CD8-positive, alpha-beta memory T cell (primary cell): ENCODE results near the gene CDK5RAP2. TPM values are rescaled to one million over a fixed set of nuclear protein-coding genes. Genes with fewer than 3 reads are reported as not detected.
A peak's percentile ranks its signal among the peaks of the same experiment; 100 is the strongest.

Source experiments
- CTCF ChIA-PET: fragments of 350-600 bp; sonication (Branson Sonifier 250); formaldehyde crosslinking; loops from one replicate; lab custom pipeline; 2021; ENCODE audit warnings: antibody characterized with exemption; lab: Charles Lee
- POLR2A ChIA-PET: fragments of 350-600 bp; sonication (Branson Sonifier 250); formaldehyde crosslinking; loops from one replicate; lab custom pipeline; 2021; ENCODE audit warnings: antibody characterized with exemption; lab: Charles Lee
- DNase-seq, 5 donors: peaks; one replicate each; pipeline versions ENCODE4 v3.0.0 to v3.0.0-alpha.2; 2020 to 2022; ENCODE audit warnings: mixed read lengths in 1 of 5
- H3K27ac ChIP-seq: one replicate; pipeline ENCODE4 v1.7.0; 2013; ENCODE audit warnings: low read depth, mild to moderate bottlenecking, low read length, moderate library complexity
- H3K27me3 ChIP-seq: 2 replicates; pipeline ENCODE4 v1.7.0; 2013; ENCODE audit warnings: low read length, mild to moderate bottlenecking; ENCODE audit not compliant: insufficient read depth, poor library complexity, severe bottlenecking
- H3K36me3 ChIP-seq: 2 replicates; pipeline ENCODE4 v1.7.0; 2013; ENCODE audit warnings: mild to moderate bottlenecking, low read length, moderate library complexity; ENCODE audit not compliant: insufficient read depth
- H3K4me1 ChIP-seq: 2 replicates; pipeline ENCODE4 v1.7.0; 2013; ENCODE audit warnings: mild to moderate bottlenecking, low read length, moderate library complexity; ENCODE audit not compliant: insufficient read depth
- H3K4me3 ChIP-seq: 2 replicates; pipeline ENCODE4 v1.7.0; 2013; ENCODE audit warnings: mild to moderate bottlenecking, low read length
- H3K9me3 ChIP-seq: 2 replicates; pipeline ENCODE4 v1.7.0; 2013; ENCODE audit warnings: mild to moderate bottlenecking, low read length
- H3K27ac Mint-ChIP-seq, 8 donors: one replicate each; pipeline ENCODE4 v1.8.0; 2020 to 2021; ENCODE audit warnings: mixed read lengths in 8 of 8, mild to moderate bottlenecking in 6 of 8, inconsistent platforms in 3 of 8, moderate library complexity in 3 of 8
- H3K27me3 Mint-ChIP-seq, 2 donors: one replicate each; pipeline ENCODE4 v1.8.0; 2020 to 2021; ENCODE audit warnings: mixed read lengths in 2 of 2, mild to moderate bottlenecking in 1 of 2, moderate library complexity in 1 of 2
- H3K36me3 Mint-ChIP-seq, 3 donors: one replicate each; pipeline ENCODE4 v1.8.0; 2020 to 2021; ENCODE audit warnings: mixed read lengths in 3 of 3, inconsistent platforms in 1 of 3, mild to moderate bottlenecking in 1 of 3
- H3K4me1 Mint-ChIP-seq, 3 donors: one replicate each; pipeline ENCODE4 v1.8.0; 2020 to 2021; ENCODE audit warnings: mixed read lengths in 3 of 3, inconsistent platforms in 1 of 3, mild to moderate bottlenecking in 1 of 3
- H3K4me3 Mint-ChIP-seq, 7 donors: one replicate each; pipeline ENCODE4 v1.8.0; 2020 to 2021; ENCODE audit warnings: mixed read lengths in 7 of 7, mild to moderate bottlenecking in 6 of 7, moderate library complexity in 4 of 7, inconsistent platforms in 2 of 7
- H3K9me3 Mint-ChIP-seq, 5 donors: one replicate each; pipeline ENCODE4 v1.8.0; 2020 to 2022; ENCODE audit warnings: mixed read lengths in 5 of 5, mild to moderate bottlenecking in 3 of 5, moderate library complexity in 2 of 5, inconsistent platforms in 1 of 5
- polyA plus RNA-seq: library from polyadenylated mRNA; unstranded; fragments of 300-500 nt; fragmentation: Illumina TruSeq; gene quantifications from one replicate; pipeline ENCODE4 v1.2.3, GENCODE V29; 2021
- total RNA-seq, 2 experiments: library from RNA; stranded (reverse); gene quantifications; one replicate each; pipeline ENCODE4 v1.2.3, GENCODE V29; 2021

The CDK5RAP2 gene
- total and polyA plus RNA-seq, 3 experiments from 2014 or later: 34.0 to 56.8 (median 56.6) TPM

GRCh38 chr9:120481846-120482245 is 98.1 kb downstream of the CDK5RAP2 start:
- no peaks in the 10 kb centered on the region for H3K9me3 ChIP-seq
- peaks cover 0 to 6% (median 2%) of the 10 kb centered on the region in 3 donors for H3K4me1 Mint-ChIP-seq
- H3K27ac ChIP-seq: no peak overlapping the region
- DNase-seq: no peak
- peaks cover 24% of the 10 kb centered on the region for H3K36me3 ChIP-seq
- H3K27ac Mint-ChIP-seq: peak overlapping the region in 1 of 8 donors; percentile 77
- ChIA-PET POLR2A (no interaction called here), CTCF (no interaction called here)
- peaks cover 0 to 2% of the 10 kb centered on the region in 2 donors for H3K27me3 Mint-ChIP-seq
- no peak overlapping the region for H3K4me3 Mint-ChIP-seq
- H3K9me3 Mint-ChIP-seq: no peaks in the 10 kb centered on the region
- no peaks in the 10 kb centered on the region for H3K4me1 ChIP-seq
- peaks cover 3 to 77% (median 30%) of the 10 kb centered on the region in 3 donors for H3K36me3 Mint-ChIP-seq
- no peak overlapping the region for H3K4me3 ChIP-seq
- H3K27me3 ChIP-seq: no peaks in the 10 kb centered on the region

GRCh38 chr9:120481248-120481647 is 98.7 kb downstream of the CDK5RAP2 start:
- Mint-ChIP-seq H3K4me3 (no peak overlapping the region), H3K9me3 (no peaks in the 10 kb centered on the region), H3K27me3 (peaks cover 0 to 2% of the 10 kb centered on the region in 2 donors), H3K4me1 (peaks cover 0 to 6% (median 2%) of the 10 kb centered on the region in 3 donors), H3K36me3 (peaks cover 3 to 75% (median 24%) of the 10 kb centered on the region in 3 donors), H3K27ac (peak overlapping the region in 2 of 8 donors; percentile 37 to 77)
- no peaks in the 10 kb centered on the region for H3K4me1 ChIP-seq
- H3K27me3 ChIP-seq: no peaks in the 10 kb centered on the region
- no peaks in the 10 kb centered on the region for H3K9me3 ChIP-seq
- no peak for DNase-seq
- no peak overlapping the region for H3K4me3 ChIP-seq
- H3K27ac ChIP-seq: no peak overlapping the region
- peaks cover 18% of the 10 kb centered on the region for H3K36me3 ChIP-seq
- CTCF ChIA-PET: no interaction called here
- POLR2A ChIA-PET: no interaction called here

- H3K36me3 ChIP-seq: peaks cover 15% of the 10 kb centered on the region
- no peak overlapping the region for H3K27ac ChIP-seq
- H3K4me1 ChIP-seq: no peaks in the 10 kb centered on the region
- POLR2A ChIA-PET: no interaction called here
- Mint-ChIP-seq H3K9me3 (no peaks in the 10 kb centered on the region), H3K27me3 (peaks cover 0 to 2% of the 10 kb centered on the region in 2 donors), H3K4me3 (no peak overlapping the region), H3K27ac (peak overlapping the region in 2 of 8 donors; percentile 23 to 37), H3K4me1 (peaks cover 0 to 6% (median 2%) of the 10 kb centered on the region in 3 donors), H3K36me3 (peaks cover 8 to 76% (median 25%) of the 10 kb centered on the region in 3 donors)
- no peak for DNase-seq
- H3K4me3 ChIP-seq: no peak overlapping the region
- CTCF ChIA-PET: no interaction called here
- H3K27me3 ChIP-seq: no peaks in the 10 kb centered on the region
- no peaks in the 10 kb centered on the region for H3K9me3 ChIP-seq
Measured at GRCh38 chr9:120480707-120481106, 99.3 kb downstream of the CDK5RAP2 start.

GRCh38 chr9:120478208-120478607 is 101.8 kb downstream of the CDK5RAP2 start:
- Histone ChIP-seq H3K4me1 (no peaks in the 10 kb centered on the region), H3K27me3 (no peaks in the 10 kb centered on the region), H3K9me3 (no peaks in the 10 kb centered on the region), H3K27ac (no peak overlapping the region), H3K36me3 (peaks cover 15% of the 10 kb centered on the region), H3K4me3 (no peak overlapping the region)
- Mint-ChIP-seq H3K4me1 (peaks cover 0 to 6% (median 2%) of the 10 kb centered on the region in 3 donors), H3K4me3 (no peak overlapping the region), H3K9me3 (no peaks in the 10 kb centered on the region), H3K27me3 (peaks cover 0 to 2% of the 10 kb centered on the region in 2 donors), H3K27ac (peak overlapping the region in 1 of 8 donors; percentile 2), H3K36me3 (peaks cover 18 to 84% (median 25%) of the 10 kb centered on the region in 3 donors)
- CTCF ChIA-PET: no interaction called here
- POLR2A ChIA-PET: no interaction called here
- DNase-seq: no peak

GRCh38 chr9:120477534-120478001 is 102.4 kb downstream of the CDK5RAP2 start:
- Histone ChIP-seq H3K27me3 (no peaks in the 10 kb centered on the region), H3K27ac (no peak overlapping the region), H3K4me1 (no peaks in the 10 kb centered on the region), H3K9me3 (no peaks in the 10 kb centered on the region), H3K36me3 (peaks cover 21% of the 10 kb centered on the region), H3K4me3 (no peak overlapping the region)
- ChIA-PET CTCF (no interaction called here), POLR2A (no interaction called here)
- DNase-seq: peak in 1 of 5 donors; percentile 1
- Mint-ChIP-seq H3K9me3 (no peaks in the 10 kb centered on the region), H3K4me1 (peaks cover 0 to 6% (median 0%) of the 10 kb centered on the region in 3 donors), H3K27ac (peak overlapping the region in 3 of 8 donors; percentile 22 to 84 (median 27)), H3K27me3 (no peaks in the 10 kb centered on the region), H3K36me3 (peaks cover 18 to 84% (median 20%) of the 10 kb centered on the region in 3 donors), H3K4me3 (no peak overlapping the region)

- peaks cover 18 to 85% (median 28%) of the 10 kb centered on the region in 3 donors for H3K36me3 Mint-ChIP-seq
- H3K4me1 ChIP-seq: no peaks in the 10 kb centered on the region
- H3K27me3 Mint-ChIP-seq: no peaks in the 10 kb centered on the region
- no peaks in the 10 kb centered on the region for H3K9me3 ChIP-seq
- H3K4me3 Mint-ChIP-seq: no peak overlapping the region
- no peaks in the 10 kb centered on the region for H3K27me3 ChIP-seq
- H3K4me3 ChIP-seq: no peak overlapping the region
- H3K27ac Mint-ChIP-seq: peak overlapping the region in 1 of 8 donors; percentile 19
- no peak for DNase-seq
- H3K9me3 Mint-ChIP-seq: no peaks in the 10 kb centered on the region
- H3K4me1 Mint-ChIP-seq: no peaks in the 10 kb centered on the region
- CTCF ChIA-PET: no interaction called here
- H3K36me3 ChIP-seq: peaks cover 21% of the 10 kb centered on the region
- POLR2A ChIA-PET: no interaction called here
- no peak overlapping the region for H3K27ac ChIP-seq
Measured at GRCh38 chr9:120475341-120475740, 104.6 kb downstream of the CDK5RAP2 start.

GRCh38 chr9:120474591-120475243 is 105.2 kb downstream of the CDK5RAP2 start:
- CTCF ChIA-PET: no interaction called here
- no peak overlapping the region for H3K27ac ChIP-seq
- H3K4me3 ChIP-seq: no peak overlapping the region
- Mint-ChIP-seq H3K36me3 (peaks cover 18 to 91% (median 28%) of the 10 kb centered on the region in 3 donors), H3K4me1 (no peaks in the 10 kb centered on the region), H3K4me3 (no peak overlapping the region), H3K9me3 (no peaks in the 10 kb centered on the region), H3K27ac (peak overlapping the region in 1 of 8 donors; percentile 24), H3K27me3 (no peaks in the 10 kb centered on the region)
- H3K27me3 ChIP-seq: no peaks in the 10 kb centered on the region
- POLR2A ChIA-PET: no interaction called here
- peaks cover 21% of the 10 kb centered on the region for H3K36me3 ChIP-seq
- DNase-seq: no peak
- H3K4me1 ChIP-seq: no peaks in the 10 kb centered on the region
- H3K9me3 ChIP-seq: no peaks in the 10 kb centered on the region

GRCh38 chr9:120473608-120474007 is 106.4 kb downstream of the CDK5RAP2 start:
- peaks cover 18 to 96% (median 28%) of the 10 kb centered on the region in 3 donors for H3K36me3 Mint-ChIP-seq
- H3K4me3 Mint-ChIP-seq: no peak overlapping the region
- no peaks in the 10 kb centered on the region for H3K9me3 Mint-ChIP-seq
- ChIA-PET CTCF (no interaction called here), POLR2A (no interaction called here)
- no peaks in the 10 kb centered on the region for H3K4me1 ChIP-seq
- no peak for DNase-seq
- H3K9me3 ChIP-seq: no peaks in the 10 kb centered on the region
- H3K4me3 ChIP-seq: no peak overlapping the region
- peak overlapping the region in 2 of 8 donors; percentile 22 to 44 for H3K27ac Mint-ChIP-seq
- H3K27me3 Mint-ChIP-seq: peaks cover 0 to 3% of the 10 kb centered on the region in 2 donors
- peaks cover 21% of the 10 kb centered on the region for H3K36me3 ChIP-seq
- H3K4me1 Mint-ChIP-seq: no peaks in the 10 kb centered on the region
- H3K27ac ChIP-seq: no peak overlapping the region
- no peaks in the 10 kb centered on the region for H3K27me3 ChIP-seq
